ENCODE measurements around the gene MYOZ3.

The MYOZ3 gene

DNA sequence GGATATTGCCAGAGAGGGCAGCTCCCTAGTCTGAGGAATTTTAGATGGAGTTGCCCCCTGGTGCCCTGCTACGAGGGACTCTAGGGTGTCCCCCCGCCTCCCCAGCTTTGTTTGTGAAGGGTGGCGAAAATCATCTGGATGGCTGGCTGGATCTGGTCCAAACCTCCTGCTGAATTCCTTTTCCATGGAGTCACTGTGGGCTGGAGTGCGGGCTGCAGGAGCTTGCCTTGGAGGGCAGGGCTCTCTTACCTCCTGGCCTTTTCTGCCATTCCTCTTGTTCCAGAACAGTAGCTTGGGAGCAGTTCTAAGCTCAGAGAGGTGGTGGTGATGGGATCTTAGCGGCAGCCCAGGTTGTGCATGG is 18.5 kb upstream of the MYOZ3 start:
- TF ChIP-seq, protein P1, sequence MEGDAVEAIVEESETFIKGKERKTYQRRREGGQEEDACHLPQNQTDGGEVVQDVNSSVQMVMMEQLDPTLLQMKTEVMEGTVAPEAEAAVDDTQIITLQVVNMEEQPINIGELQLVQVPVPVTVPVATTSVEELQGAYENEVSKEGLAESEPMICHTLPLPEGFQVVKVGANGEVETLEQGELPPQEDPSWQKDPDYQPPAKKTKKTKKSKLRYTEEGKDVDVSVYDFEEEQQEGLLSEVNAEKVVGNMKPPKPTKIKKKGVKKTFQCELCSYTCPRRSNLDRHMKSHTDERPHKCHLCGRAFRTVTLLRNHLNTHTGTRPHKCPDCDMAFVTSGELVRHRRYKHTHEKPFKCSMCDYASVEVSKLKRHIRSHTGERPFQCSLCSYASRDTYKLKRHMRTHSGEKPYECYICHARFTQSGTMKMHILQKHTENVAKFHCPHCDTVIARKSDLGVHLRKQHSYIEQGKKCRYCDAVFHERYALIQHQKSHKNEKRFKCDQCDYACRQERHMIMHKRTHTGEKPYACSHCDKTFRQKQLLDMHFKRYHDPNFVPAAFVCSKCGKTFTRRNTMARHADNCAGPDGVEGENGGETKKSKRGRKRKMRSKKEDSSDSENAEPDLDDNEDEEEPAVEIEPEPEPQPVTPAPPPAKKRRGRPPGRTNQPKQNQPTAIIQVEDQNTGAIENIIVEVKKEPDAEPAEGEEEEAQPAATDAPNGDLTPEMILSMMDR (IDR thresholded peaks at IDR 0.05; ENCODE audit: control insufficient read depth, insufficient read depth, low read depth, low read length, missing control alignments): no peak
- peak overlapping the region; percentile 16 for H3K4me3 ChIP-seq (ENCODE audit: control insufficient read depth, low read depth, low read length)
- DNase-seq (ENCODE audit: low read depth): peak; percentile 60

DNA sequence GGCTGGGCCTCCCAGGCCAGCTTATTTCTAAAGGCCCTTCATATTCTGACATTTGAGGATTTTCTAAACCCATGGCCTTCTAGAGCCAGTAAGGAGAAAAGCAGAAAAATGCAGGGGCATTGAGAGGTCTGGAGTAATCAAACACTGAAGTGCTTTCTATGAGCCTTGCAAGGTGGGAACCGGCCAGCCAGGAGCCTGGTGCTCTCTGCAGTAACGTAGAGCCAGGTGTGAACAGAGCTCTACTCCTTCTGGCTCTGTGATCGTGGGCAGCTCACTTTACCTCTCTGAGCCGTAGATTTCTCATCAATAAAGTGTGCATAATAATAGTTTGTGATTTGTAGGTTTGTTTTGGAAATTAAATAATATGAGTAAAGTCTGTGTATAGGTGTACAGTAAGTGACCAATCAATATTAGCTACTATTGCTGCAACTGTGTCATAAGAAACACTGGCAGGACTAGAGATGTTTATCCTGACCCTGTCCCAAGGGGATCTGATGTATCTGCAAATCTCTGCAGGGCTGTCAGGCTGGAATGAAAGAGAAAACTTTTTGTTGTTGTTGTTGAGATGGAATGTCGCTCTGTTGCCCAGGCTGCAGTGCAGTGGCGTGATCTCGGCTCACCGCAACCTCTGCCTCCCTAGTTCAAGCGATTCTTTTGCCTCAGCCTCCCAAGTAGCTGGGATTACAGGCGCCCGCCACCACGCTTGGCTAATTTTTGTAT is 17.9 kb upstream of the MYOZ3 start:
- no peak for DNase-seq (ENCODE audit: low read depth)
- TF ChIP-seq, protein P1 (IDR thresholded peaks at IDR 0.05; ENCODE audit: control insufficient read depth, insufficient read depth, low read depth, low read length, missing control alignments): no peak
- peak overlapping the region; percentile 12 for H3K4me3 ChIP-seq (ENCODE audit: control insufficient read depth, low read depth, low read length)

DNA sequence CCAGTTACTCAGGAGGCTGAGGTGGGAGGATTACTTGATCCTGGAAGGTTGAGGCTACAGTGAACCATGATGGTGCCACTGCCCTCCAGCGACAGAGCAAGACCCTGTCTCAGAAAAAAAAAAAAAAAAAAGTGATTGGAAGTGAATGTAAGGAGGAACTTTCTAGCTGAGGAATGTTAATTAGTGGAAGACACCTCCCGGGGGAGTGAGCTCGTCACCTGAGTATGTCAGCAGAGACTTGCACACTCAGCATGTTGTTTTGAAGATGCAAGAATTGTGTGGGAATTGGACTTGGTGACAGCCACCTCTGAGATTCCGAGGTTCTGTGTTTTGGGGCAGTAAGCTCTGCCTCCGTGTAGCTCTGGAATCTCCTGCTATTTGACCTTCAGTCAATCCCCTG is 17.0 kb upstream of the MYOZ3 start:
- DNase-seq (ENCODE audit: low read depth): no peak
- TF ChIP-seq, protein P1 (IDR thresholded peaks at IDR 0.05; ENCODE audit: control insufficient read depth, insufficient read depth, low read depth, low read length, missing control alignments): no peak
- H3K4me3 ChIP-seq (ENCODE audit: control insufficient read depth, low read depth, low read length): no peak overlapping the region

DNA sequence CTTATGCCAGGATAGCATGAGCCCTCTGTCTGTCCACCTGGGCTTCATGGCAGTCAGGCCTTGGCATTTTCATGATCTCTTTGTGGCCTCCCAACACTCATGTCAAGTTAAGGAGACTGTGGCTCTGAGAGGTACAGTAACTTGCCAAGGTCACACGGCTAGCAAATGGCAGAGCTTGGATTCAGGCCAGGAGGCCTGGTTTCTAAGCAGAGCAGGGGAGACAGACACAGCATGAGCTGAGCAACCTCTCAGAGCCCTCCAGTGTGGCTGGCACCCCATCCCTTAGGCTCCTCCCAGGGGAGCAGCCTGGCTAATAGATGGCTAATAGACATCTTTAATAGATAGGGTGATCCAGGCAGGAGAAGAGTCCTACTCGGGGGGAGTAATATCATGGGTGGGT is 16.5 kb upstream of the MYOZ3 start:
- H3K4me3 ChIP-seq (ENCODE audit: control insufficient read depth, low read depth, low read length): no peak overlapping the region
- no peak for DNase-seq (ENCODE audit: low read depth)
- TF ChIP-seq, protein P1 (IDR thresholded peaks at IDR 0.05; ENCODE audit: control insufficient read depth, insufficient read depth, low read depth, low read length, missing control alignments): no peak

DNA sequence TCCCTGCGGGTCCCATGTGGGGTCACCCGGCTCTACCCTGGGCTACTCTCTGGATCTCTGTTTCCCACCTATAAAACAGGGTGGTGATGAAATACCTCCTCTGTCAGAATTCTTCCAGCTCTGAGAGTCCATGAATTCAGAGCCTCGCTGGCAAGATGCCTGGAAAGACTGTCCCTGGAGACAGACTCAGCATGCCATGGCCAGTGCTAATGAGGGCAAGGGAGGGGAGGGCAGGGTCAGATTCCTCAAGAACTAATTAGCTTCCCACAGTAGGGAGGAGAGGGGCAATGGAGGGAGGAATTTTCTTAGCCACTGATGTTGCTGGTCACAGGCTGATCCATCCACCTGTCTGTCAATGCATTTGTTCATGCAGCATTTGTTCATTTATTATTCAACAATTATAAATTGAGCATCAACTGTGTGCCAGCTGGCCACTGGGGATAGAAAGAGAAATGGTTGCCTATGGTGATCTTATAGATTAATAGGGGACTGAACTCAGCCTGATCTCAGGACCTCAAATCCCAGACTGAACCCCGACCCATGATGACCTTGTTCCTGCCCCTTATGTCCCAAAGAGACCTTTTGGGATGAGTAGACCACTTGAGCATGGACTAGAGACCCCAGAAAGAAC is 15.9 kb upstream of the MYOZ3 start:
- TF ChIP-seq, protein P1 (IDR thresholded peaks at IDR 0.05; ENCODE audit: control insufficient read depth, insufficient read depth, low read depth, low read length, missing control alignments): no peak
- peak; percentile 83 for DNase-seq (ENCODE audit: low read depth)
- H3K4me3 ChIP-seq (ENCODE audit: control insufficient read depth, low read depth, low read length): no peak overlapping the region

DNA sequence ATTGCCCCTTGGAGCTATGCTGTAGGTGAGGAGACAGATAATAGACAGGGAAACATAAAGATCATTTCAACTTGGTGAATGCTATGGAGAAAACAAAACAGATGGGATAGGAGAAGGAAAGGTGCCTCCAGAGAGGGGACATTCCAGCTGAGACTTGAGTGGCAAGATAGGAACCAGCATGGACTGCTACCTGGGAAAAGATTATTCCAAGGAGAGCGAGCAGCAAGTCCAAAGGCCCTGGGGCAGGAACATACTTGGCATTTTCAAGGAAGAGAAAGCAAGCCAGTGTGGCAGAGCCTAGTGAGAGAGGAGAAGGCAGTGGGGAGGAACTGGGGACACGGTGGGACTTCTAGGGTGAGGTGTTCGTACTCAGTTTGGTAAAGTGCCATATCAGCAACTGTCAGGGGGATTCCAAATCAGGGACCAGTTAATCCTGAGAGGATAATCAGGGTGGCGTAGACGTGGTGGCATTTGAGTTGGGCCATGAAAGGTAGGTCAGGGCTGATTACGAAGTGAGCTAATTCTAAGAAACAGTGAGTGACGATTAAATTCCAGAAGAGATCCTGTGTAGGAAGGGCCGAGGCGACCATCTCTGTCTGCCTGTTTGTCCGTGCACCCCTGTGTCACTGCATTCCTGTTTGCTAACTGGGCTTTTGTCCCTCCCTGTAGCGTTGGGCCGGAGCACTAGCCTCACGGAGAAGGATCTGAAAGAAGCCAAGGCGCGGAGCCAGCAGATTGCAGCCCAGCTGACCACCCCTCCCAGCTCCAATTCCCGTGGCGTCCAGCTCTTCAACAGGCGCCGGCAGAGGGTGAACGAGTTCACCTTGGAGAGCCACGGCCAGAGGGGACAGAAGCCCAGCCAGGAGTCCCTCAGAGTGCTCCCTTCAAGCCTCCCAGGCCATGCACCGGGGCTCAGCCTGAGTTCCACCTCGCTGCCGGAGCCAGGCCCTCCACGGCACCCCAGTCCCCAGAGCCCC is 13.5 kb upstream of the MYOZ3 start:
- TF ChIP-seq, protein P1 (IDR thresholded peaks at IDR 0.05; ENCODE audit: control insufficient read depth, insufficient read depth, low read depth, low read length, missing control alignments): no peak
- H3K4me3 ChIP-seq (ENCODE audit: control insufficient read depth, low read depth, low read length): no peak overlapping the region
- no peak for DNase-seq (ENCODE audit: low read depth)
